Measurements from ENCODE around the gene C14orf132. TPM values are rescaled to one million over a fixed set of nuclear protein-coding genes. Genes with fewer than 3 reads are reported as not detected.

The C14orf132 gene
- total and polyA plus RNA-seq, 2 experiments from 2014 or later, result 17.0 to 19.3 TPM

- DNase-seq (ENCODE audit: low spot score), result no peak
- Histone ChIP-seq H2AFZ (no peak overlapping the region), H3K27ac (no peak overlapping the region), H3K9me3 (ENCODE audit: low read depth) (no peaks in the 10 kb centered on the region), H3K36me3 (replicated peaks; ENCODE audit: insufficient read depth, low read depth) (no peaks in the 10 kb centered on the region), H3K4me2 (no peak overlapping the region), H3K4me3 (no peak overlapping the region), H3K9me2 (replicated peaks; ENCODE audit: insufficient read depth) (no peaks in the 10 kb centered on the region), H4K20me1 (ENCODE audit: insufficient read depth, poor library complexity, severe bottlenecking) (no peaks in the 10 kb centered on the region), H3K4me1 (ENCODE audit: insufficient read depth) (no peaks in the 10 kb centered on the region), H3K27me3 (no peaks in the 10 kb centered on the region), H3K79me2 (no peaks in the 10 kb centered on the region)
- WGBS (ENCODE audit: low lambda C conversion rate, missing lambda C conversion rate), result 79% methylated on average over 14 of the region's 14 CpGs
- TF ChIP-seq EZH2phosphoT487 (IDR thresholded peaks at IDR 0.05; ENCODE audit: low read depth, severe bottlenecking, unreplicated experiment), result no peak
- no peak for TF ChIP-seq EZH2 (IDR thresholded peaks at IDR 0.05; ENCODE audit: borderline replicate concordance)
- TF ChIP-seq, protein P1, sequence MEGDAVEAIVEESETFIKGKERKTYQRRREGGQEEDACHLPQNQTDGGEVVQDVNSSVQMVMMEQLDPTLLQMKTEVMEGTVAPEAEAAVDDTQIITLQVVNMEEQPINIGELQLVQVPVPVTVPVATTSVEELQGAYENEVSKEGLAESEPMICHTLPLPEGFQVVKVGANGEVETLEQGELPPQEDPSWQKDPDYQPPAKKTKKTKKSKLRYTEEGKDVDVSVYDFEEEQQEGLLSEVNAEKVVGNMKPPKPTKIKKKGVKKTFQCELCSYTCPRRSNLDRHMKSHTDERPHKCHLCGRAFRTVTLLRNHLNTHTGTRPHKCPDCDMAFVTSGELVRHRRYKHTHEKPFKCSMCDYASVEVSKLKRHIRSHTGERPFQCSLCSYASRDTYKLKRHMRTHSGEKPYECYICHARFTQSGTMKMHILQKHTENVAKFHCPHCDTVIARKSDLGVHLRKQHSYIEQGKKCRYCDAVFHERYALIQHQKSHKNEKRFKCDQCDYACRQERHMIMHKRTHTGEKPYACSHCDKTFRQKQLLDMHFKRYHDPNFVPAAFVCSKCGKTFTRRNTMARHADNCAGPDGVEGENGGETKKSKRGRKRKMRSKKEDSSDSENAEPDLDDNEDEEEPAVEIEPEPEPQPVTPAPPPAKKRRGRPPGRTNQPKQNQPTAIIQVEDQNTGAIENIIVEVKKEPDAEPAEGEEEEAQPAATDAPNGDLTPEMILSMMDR (IDR thresholded peaks at IDR 0.05; ENCODE audit: poor library complexity), result peak; percentile 17
Observed at GRCh38 chr14:96051642-96052540, 12.7 kb downstream of the C14orf132 start.

DNA sequence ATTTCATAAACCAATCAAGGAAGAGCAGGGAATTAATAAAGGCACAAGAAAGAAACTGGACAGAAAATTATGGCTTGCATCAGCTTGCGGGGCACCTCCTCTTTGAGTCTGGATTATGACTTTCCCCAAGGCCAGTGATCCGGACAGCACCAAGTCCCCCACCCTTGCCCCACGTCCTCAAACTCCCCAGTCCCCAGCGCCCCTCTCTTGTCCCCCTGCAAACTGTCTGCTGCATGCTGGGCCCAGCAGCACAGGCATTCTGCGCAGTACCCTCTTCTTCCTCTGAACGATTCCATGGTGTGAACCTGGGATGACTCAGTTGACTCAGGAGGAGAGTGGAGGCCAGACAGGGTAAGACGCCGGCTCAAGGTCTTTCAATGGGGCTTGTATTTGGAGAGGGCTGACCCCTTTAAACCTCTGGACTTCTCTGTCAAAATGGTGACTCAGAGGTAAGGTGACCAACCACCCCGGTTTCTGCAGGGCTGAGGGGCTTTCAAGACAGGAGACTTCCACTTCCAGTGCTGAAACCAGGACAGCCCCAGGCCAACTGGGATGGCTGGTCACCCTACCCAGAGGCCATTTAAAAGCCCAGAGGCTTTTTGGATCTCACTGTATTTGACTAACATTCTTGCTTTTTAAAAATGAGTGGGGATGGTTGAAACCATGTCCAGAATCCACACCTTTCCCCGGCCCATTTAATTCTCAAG is 13.5 kb downstream of the C14orf132 start:
- Histone ChIP-seq H3K9me3 (ENCODE audit: low read depth) (no peaks in the 10 kb centered on the region), H3K27me3 (no peaks in the 10 kb centered on the region), H3K36me3 (replicated peaks; ENCODE audit: insufficient read depth, low read depth) (no peaks in the 10 kb centered on the region), H3K27ac (no peak overlapping the region), H2AFZ (no peak overlapping the region), H3K4me1 (ENCODE audit: insufficient read depth) (no peaks in the 10 kb centered on the region), H3K9me2 (replicated peaks; ENCODE audit: insufficient read depth) (no peaks in the 10 kb centered on the region), H3K79me2 (no peaks in the 10 kb centered on the region), H4K20me1 (ENCODE audit: insufficient read depth, poor library complexity, severe bottlenecking) (no peaks in the 10 kb centered on the region), H3K4me2 (no peak overlapping the region), H3K4me3 (no peak overlapping the region)
- no peak for DNase-seq (ENCODE audit: low spot score)
- 92% methylated on average over 10 of the region's 10 CpGs for WGBS (ENCODE audit: low lambda C conversion rate, missing lambda C conversion rate)
- TF ChIP-seq EZH2phosphoT487 (IDR thresholded peaks at IDR 0.05; ENCODE audit: low read depth, severe bottlenecking, unreplicated experiment), result no peak
- TF ChIP-seq EZH2 (IDR thresholded peaks at IDR 0.05; ENCODE audit: borderline replicate concordance), result no peak
- TF ChIP-seq, protein P1 (IDR thresholded peaks at IDR 0.05; ENCODE audit: poor library complexity), result no peak

GRCh38 chr14:96053248-96053599 is 14.1 kb downstream of the C14orf132 start:
- Histone ChIP-seq H3K4me2 (no peak overlapping the region), H3K27ac (no peak overlapping the region), H3K27me3 (no peaks in the 10 kb centered on the region), H3K9me3 (ENCODE audit: low read depth) (no peaks in the 10 kb centered on the region), H3K79me2 (no peaks in the 10 kb centered on the region), H3K36me3 (replicated peaks; ENCODE audit: insufficient read depth, low read depth) (no peaks in the 10 kb centered on the region), H2AFZ (no peak overlapping the region), H4K20me1 (ENCODE audit: insufficient read depth, poor library complexity, severe bottlenecking) (no peaks in the 10 kb centered on the region), H3K4me3 (no peak overlapping the region), H3K4me1 (ENCODE audit: insufficient read depth) (no peaks in the 10 kb centered on the region), H3K9me2 (replicated peaks; ENCODE audit: insufficient read depth) (no peaks in the 10 kb centered on the region)
- no peak for DNase-seq (ENCODE audit: low spot score)
- 91% methylated on average over 5 of the region's 5 CpGs for WGBS (ENCODE audit: low lambda C conversion rate, missing lambda C conversion rate)
- TF ChIP-seq, protein P1 (IDR thresholded peaks at IDR 0.05; ENCODE audit: poor library complexity), result no peak
- no peak for TF ChIP-seq EZH2phosphoT487 (IDR thresholded peaks at IDR 0.05; ENCODE audit: low read depth, severe bottlenecking, unreplicated experiment)
- TF ChIP-seq EZH2 (IDR thresholded peaks at IDR 0.05; ENCODE audit: borderline replicate concordance), result no peak
